OCI-LY7 (cell line): ENCODE measurements around the gene AGFG2. TPM values are rescaled to one million over a fixed set of nuclear protein-coding genes. Genes with fewer than 3 reads are reported as not detected.

Experiments used
- BruUV-seq: library from RNA; stranded (reverse); fragments of 400-500 nt; replicated peaks from 2 replicates; lab custom pipeline; 2021; lab: Mats Ljungman, UMichigan
- CTCF ChIA-PET: fragments of 300-600 bp; sonication (Branson Sonifier 250); formaldehyde crosslinking; loops from one replicate; lab custom pipeline; 2022; ENCODE audit warnings: antibody characterized with exemption; ENCODE audit not compliant: unreplicated experiment; lab: Charles Lee
- POLR2A ChIA-PET: fragments of 300-600 bp; sonication (Branson Sonifier 250); formaldehyde crosslinking; loops from one replicate; lab custom pipeline; 2022; ENCODE audit warnings: antibody characterized with exemption; lab: Charles Lee
- DNase-seq: peaks from one replicate; pipeline ENCODE4 v3.0.0-alpha.2; 2015; ENCODE audit warnings: low spot score
- H2AFZ ChIP-seq: fragments of 200-600 bp; sonication (generic), shearing (Covaris generic); 2 replicates; pipeline ENCODE4 v1.6.1; 2014; ENCODE audit warnings: mild to moderate bottlenecking, antibody characterized with exemption, low read length, moderate library complexity
- H3K27ac ChIP-seq: fragments of 200-600 bp; sonication (generic); 2 replicates; pipeline ENCODE4 v1.5.1; 2014; ENCODE audit warnings: mixed run types, low read depth, mild to moderate bottlenecking, moderate library complexity, low read length, inconsistent platforms; ENCODE audit not compliant: poor library complexity, severe bottlenecking
- H3K36me3 ChIP-seq: fragments of 200-600 bp; sonication (generic); 2 replicates; pipeline ENCODE4 v1.6.1; 2014; ENCODE audit warnings: mild to moderate bottlenecking, antibody characterized with exemption, low read length, moderate library complexity, mixed read lengths; ENCODE audit not compliant: insufficient read depth
- H3K4me1 ChIP-seq: fragments of 200-600 bp; sonication (generic); 2 replicates; pipeline ENCODE4 v1.5.1; 2014; ENCODE audit warnings: mild to moderate bottlenecking, low read length; ENCODE audit not compliant: insufficient read depth, poor library complexity, severe bottlenecking
- H3K4me2 ChIP-seq: fragments of 200-600 bp; sonication (generic); 2 replicates; pipeline ENCODE4 v1.6.1; 2014; ENCODE audit warnings: mild to moderate bottlenecking, low read length
- H3K4me3 ChIP-seq: fragments of 200-600 bp; sonication (generic); 2 replicates; pipeline ENCODE4 v1.5.1; 2014; ENCODE audit warnings: mild to moderate bottlenecking, low read depth, low read length; ENCODE audit not compliant: poor library complexity, severe bottlenecking
- H3K79me2 ChIP-seq: fragments of 200-600 bp; sonication (generic); 2 replicates; pipeline ENCODE4 v1.6.1; 2016; ENCODE audit warnings: low read depth, mild to moderate bottlenecking, low read length, moderate library complexity, mixed read lengths; ENCODE audit not compliant: insufficient read depth
- H3K9me2 ChIP-seq: fragments of 200-600 bp; sonication (generic); 2 replicates; pipeline ENCODE4 v1.6.1; 2016; ENCODE audit warnings: mild to moderate bottlenecking, low read length, mixed read lengths; ENCODE audit not compliant: insufficient read depth
- H3K9me3 ChIP-seq: fragments of 200-600 bp; sonication (generic); 2 replicates; pipeline ENCODE4 v1.6.1; 2014; ENCODE audit warnings: mild to moderate bottlenecking, mixed run types, low read length, mixed read lengths
- H4K20me1 ChIP-seq: fragments of 200-600 bp; sonication (generic); 2 replicates; pipeline ENCODE4 v1.6.1; 2014; ENCODE audit warnings: mild to moderate bottlenecking, antibody characterized with exemption, low read length, moderate library complexity, mixed read lengths; ENCODE audit not compliant: insufficient read depth
- EZH2phosphoT487 ChIP-seq: fragments of 200-600 bp; sonication (generic); IDR thresholded peaks from 2 replicates; pipeline ENCODE4 v1.6.1; 2018; ENCODE audit warnings: low read depth, borderline replicate concordance, mild to moderate bottlenecking, mixed run types, antibody characterized with exemption, low read length, moderate library complexity, mixed read lengths
- intact Hi-C: fragments of 100-400 bp; cut with micrococcal nuclease; formaldehyde crosslinking; loops from one replicate; pipeline ENCODE4 v1.10.0; 2022; ENCODE audit not compliant: unreplicated experiment
- total RNA-seq, 2 experiments: library from RNA; depleted of rRNA in 1 of 2; stranded (reverse); fragments of >200 nt in 1 of 2; shearing (Covaris generic) in 1 of 2; gene quantifications; 2 replicates each; pipeline ENCODE4 v1.2.3, GENCODE V29; 2014 to 2022
- TF ChIP-seq, protein P1 (sequence below): fragments of 200-600 bp; sonication (generic); conservative IDR thresholded peaks from 2 replicates; pipeline ENCODE4 v1.5.1; 2014; ENCODE audit warnings: mild to moderate bottlenecking, antibody characterized with exemption, low read length, moderate library complexity, mixed read lengths

The AGFG2 gene
- total RNA-seq, 2 experiments from 2014 or later: 11.5 to 15.2 TPM

DNA sequence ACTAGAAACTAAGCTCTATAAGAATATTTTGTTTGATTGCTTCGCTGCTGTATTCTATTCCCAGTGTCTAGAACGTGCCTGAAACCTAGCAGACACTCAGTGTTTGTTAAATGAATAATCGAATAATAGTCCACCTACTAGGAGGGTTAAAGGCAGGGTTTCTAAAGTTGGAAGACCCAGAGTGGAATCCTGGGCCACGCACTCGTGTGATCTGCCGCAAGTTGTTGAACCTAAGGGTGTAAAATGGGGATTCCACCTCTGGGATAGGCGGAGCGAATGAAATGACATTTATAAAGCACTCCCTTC is 702 bp upstream of the AGFG2 start:
- Histone ChIP-seq H3K79me2 (peaks cover 23% of the 10 kb centered on the region; the same call in 1 of the 2 replicates), H3K9me2 (no peaks in the 10 kb centered on the region), H3K4me3 (peak overlapping the region; percentile 66), H3K36me3 (no peaks in the 10 kb centered on the region), H3K4me2 (peak overlapping the region; percentile 74), H3K9me3 (no peaks in the 10 kb centered on the region), H3K4me1 (peaks cover 36% of the 10 kb centered on the region), H4K20me1 (no peaks in the 10 kb centered on the region), H2AFZ (peak overlapping the region; percentile 77), H3K27ac (peak overlapping the region; percentile 56)
- intact Hi-C loops: loop anchor here (2.0 kb wide), 1 partner anchor 60 kb away; the partner anchor contains the start of gene TSC22D4
- ChIA-PET CTCF (interaction anchor here (0.5 kb wide), 1 partner anchor 41 kb away, joined by 3 read pairs; no protein-coding TSS in a partner anchor), POLR2A (no interaction called here)
- no peak for DNase-seq
- BruUV-seq: TSS peak; percentile 98
- TF ChIP-seq EZH2phosphoT487: no peak
- TF ChIP-seq, protein P1, sequence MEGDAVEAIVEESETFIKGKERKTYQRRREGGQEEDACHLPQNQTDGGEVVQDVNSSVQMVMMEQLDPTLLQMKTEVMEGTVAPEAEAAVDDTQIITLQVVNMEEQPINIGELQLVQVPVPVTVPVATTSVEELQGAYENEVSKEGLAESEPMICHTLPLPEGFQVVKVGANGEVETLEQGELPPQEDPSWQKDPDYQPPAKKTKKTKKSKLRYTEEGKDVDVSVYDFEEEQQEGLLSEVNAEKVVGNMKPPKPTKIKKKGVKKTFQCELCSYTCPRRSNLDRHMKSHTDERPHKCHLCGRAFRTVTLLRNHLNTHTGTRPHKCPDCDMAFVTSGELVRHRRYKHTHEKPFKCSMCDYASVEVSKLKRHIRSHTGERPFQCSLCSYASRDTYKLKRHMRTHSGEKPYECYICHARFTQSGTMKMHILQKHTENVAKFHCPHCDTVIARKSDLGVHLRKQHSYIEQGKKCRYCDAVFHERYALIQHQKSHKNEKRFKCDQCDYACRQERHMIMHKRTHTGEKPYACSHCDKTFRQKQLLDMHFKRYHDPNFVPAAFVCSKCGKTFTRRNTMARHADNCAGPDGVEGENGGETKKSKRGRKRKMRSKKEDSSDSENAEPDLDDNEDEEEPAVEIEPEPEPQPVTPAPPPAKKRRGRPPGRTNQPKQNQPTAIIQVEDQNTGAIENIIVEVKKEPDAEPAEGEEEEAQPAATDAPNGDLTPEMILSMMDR: no peak

DNA sequence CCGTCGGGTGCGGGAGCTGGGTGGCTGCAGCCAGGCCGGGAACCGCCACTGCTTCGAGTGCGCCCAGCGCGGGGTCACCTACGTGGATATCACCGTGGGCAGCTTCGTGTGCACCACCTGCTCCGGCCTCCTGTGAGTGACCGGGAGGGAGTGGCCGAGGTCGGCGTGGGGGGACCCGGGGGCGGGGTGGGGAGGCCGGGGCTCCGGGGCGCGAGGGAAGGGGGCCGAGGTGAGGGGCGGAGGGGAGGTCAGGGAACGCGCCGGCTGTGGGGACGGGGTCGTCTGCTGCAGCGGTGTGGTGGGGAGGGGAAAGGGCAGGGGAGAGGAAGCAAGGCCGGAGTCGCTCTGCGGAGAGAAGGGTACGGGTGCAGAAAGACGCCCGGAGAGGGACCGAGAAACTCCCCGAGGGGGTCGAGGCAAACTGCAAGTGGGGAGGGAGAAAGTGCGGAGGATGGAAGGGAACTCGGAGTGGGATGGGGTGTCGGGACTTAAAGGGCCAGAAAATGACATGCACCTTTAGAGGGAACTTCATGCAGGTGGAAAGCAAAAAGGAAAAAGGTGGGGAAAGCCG is 518 bp downstream of the AGFG2 start:
- Histone ChIP-seq H3K27ac (no peak overlapping the region), H4K20me1 (no peaks in the 10 kb centered on the region), H3K4me2 (peak overlapping the region; percentile 84), H3K4me3 (peak overlapping the region; percentile 75), H3K9me3 (no peaks in the 10 kb centered on the region), H2AFZ (no peak overlapping the region), H3K9me2 (no peaks in the 10 kb centered on the region), H3K36me3 (no peaks in the 10 kb centered on the region), H3K79me2 (peaks cover 35% of the 10 kb centered on the region; the same call in 1 of the 2 replicates), H3K4me1 (peaks cover 48% of the 10 kb centered on the region)
- peak; percentile 24 for DNase-seq
- TF ChIP-seq, protein P1: no peak
- no peak for TF ChIP-seq EZH2phosphoT487
- no TSS peak for BruUV-seq
- intact Hi-C loops: loop anchor here (2.0 kb wide), 1 partner anchor 61 kb away; the partner anchor contains the start of gene TSC22D4
- ChIA-PET CTCF (no interaction called here), POLR2A (interaction anchor here (1.0 kb wide), 1 partner anchor 8 kb away, joined by 3 read pairs; no protein-coding TSS in a partner anchor)
